SH-SY5Y (cell line): ENCODE results near the gene CLDN20.

ENCODE experiments used
- GATA2 ChIP-seq: IDR thresholded peaks from 2 replicates; pipeline ENCODE4 v1.6.1; 2011; ENCODE audit warnings: mild to moderate bottlenecking, low read depth, low read length
- GATA3 ChIP-seq: IDR thresholded peaks from 2 replicates; pipeline ENCODE4 v1.6.1; 2011; ENCODE audit warnings: low read depth, mild to moderate bottlenecking, low read length, moderate library complexity

GRCh38 chr6:155303361-155303870, 39.6 kb downstream of the CLDN20 start:
- TF ChIP-seq GATA3 (no peak), GATA2 (no peak)
